HAP-1 (cell line): ENCODE results near the gene WBP4.
"Not testable (repeated sequence)": the region's sequence is repeated elsewhere in the genome, so short reads cannot be mapped to it uniquely, and the experiment has no call there.

Experiments used
- DNase-seq, 2 experiments: peaks; one replicate each; pipeline ENCODE4 v3.0.0-alpha.2; 2016 to 2020; ENCODE audit warnings: low spot score in 2 of 2
- H3K27me3 ChIP-seq: fragments of 250-450 bp; sonication (Bioruptor Pico); 2 replicates; pipeline ENCODE4 v1.5.1; 2020; ENCODE audit warnings: low read depth, mild to moderate bottlenecking, moderate library complexity
- H3K36me3 ChIP-seq: fragments of 250-450 bp; sonication (Bioruptor Pico); replicated peaks from 2 replicates; pipeline ENCODE4 v1.5.1; 2020; ENCODE audit warnings: mild to moderate bottlenecking
- H3K4me1 ChIP-seq: fragments of 250-450 bp; sonication (Bioruptor Pico); 2 replicates; pipeline ENCODE4 v1.5.1; 2020; ENCODE audit warnings: mild to moderate bottlenecking
- H3K4me3 ChIP-seq: fragments of 250-450 bp; sonication (Bioruptor Pico); 2 replicates; pipeline ENCODE4 v1.5.1; 2020; ENCODE audit warnings: mild to moderate bottlenecking, moderate library complexity
- H3K9me3 ChIP-seq: fragments of 250-450 bp; sonication (Bioruptor Pico); 2 replicates; pipeline ENCODE4 v1.5.1; 2020; ENCODE audit warnings: mild to moderate bottlenecking, moderate library complexity
- in situ Hi-C: fragments of 300-500 bp; cut with MboI; formaldehyde crosslinking; loops from 3 replicates; pipeline ENCODE4 v1.14.3; 2020; ENCODE audit warnings: low sequenced_read_pairs, inconsistent platforms, mixed read lengths

The WBP4 gene

GRCh38 chr13:41131660-41132511 lies 70.6 kb downstream of the WBP4 start:
- DNase-seq = peak in 1 of 2 experiments; percentile 15
- not testable (repeated sequence) for H3K27me3 ChIP-seq, H3K36me3 ChIP-seq, H3K9me3 ChIP-seq
- Histone ChIP-seq H3K4me3 (peak overlapping the region; percentile 54), H3K4me1 (peaks cover 14% of the 10 kb centered on the region)
- in situ Hi-C loops = loop anchor here (10.0 kb wide), 1 partner anchor 63 kb away; the partner anchor contains the start of gene KBTBD7

GRCh38 chr13:41132512-41133152 lies 71.3 kb downstream of the WBP4 start, which contains the start of gene KBTBD6:
Gene KBTBD6, minus strand, starts transcription at chr13:41132802. Its CDS starts 291 bp downstream, at chr13:41132511.
- Histone ChIP-seq H3K27me3 (no peaks in the 10 kb centered on the region), H3K36me3 (no peaks in the 10 kb centered on the region), H3K4me3 (peak within 1 kb of the TSS; percentile 54), H3K9me3 (no peaks in the 10 kb centered on the region), H3K4me1 (peaks cover 14% of the 10 kb centered on the region)
- in situ Hi-C loops = loop anchor here (10.0 kb wide), 1 partner anchor 62 kb away; the partner anchor contains the start of gene KBTBD7
- peak; percentile 95 to 96 for DNase-seq
